Gastrocnemius medialis (tissue), 4 donors: ENCODE data around the gene LAMA1.

Experiments used
- POLR2A ChIP-seq, 2 donors: fragments of 450-650 bp; IDR thresholded peaks; one replicate each; pipeline ENCODE4 v1.6.1; 2017; ENCODE audit warnings: antibody characterized with exemption in 2 of 2, mild to moderate bottlenecking in 2 of 2, moderate library complexity in 2 of 2
- TF ChIP-seq, protein P1 (sequence below), 5 experiments: fragments of 450-650 bp in 3 of 5; fragments of 200-600 bp in 2 of 5; sonication (generic) in 2 of 5; IDR thresholded peaks in 4 of 5; conservative IDR thresholded peaks in 1 of 5; 1 replicate in 4 of 5; 2 replicates in 1 of 5; pipeline ENCODE4 v1.5.1; 2016 to 2019; ENCODE audit warnings: antibody characterized with exemption in 5 of 5, mild to moderate bottlenecking in 3 of 5, moderate library complexity in 3 of 5

DNA sequence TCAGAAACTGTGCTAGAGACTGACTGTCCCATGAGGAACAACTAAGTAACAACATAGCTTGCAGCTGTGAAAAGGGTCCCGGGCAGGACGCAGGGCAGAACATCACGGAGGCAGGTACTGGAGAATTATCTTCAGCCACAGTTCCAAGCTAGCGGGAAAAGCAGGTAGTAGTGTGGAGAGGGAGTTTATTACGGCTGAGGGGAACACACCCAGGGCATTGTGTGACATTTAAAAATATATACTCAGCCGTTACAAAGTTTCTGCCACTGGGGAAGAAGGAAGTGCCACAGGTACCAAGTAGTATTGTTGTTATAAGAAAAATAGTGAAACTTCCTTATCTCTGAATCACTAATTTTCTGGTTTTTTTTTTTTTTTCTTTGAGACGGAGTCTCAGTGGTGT is 179.6 kb downstream of the LAMA1 start:
- no peak for TF ChIP-seq POLR2A (IDR thresholded peaks at IDR 0.05)
- TF ChIP-seq, protein P1, sequence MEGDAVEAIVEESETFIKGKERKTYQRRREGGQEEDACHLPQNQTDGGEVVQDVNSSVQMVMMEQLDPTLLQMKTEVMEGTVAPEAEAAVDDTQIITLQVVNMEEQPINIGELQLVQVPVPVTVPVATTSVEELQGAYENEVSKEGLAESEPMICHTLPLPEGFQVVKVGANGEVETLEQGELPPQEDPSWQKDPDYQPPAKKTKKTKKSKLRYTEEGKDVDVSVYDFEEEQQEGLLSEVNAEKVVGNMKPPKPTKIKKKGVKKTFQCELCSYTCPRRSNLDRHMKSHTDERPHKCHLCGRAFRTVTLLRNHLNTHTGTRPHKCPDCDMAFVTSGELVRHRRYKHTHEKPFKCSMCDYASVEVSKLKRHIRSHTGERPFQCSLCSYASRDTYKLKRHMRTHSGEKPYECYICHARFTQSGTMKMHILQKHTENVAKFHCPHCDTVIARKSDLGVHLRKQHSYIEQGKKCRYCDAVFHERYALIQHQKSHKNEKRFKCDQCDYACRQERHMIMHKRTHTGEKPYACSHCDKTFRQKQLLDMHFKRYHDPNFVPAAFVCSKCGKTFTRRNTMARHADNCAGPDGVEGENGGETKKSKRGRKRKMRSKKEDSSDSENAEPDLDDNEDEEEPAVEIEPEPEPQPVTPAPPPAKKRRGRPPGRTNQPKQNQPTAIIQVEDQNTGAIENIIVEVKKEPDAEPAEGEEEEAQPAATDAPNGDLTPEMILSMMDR (IDR thresholded peaks at IDR 0.05 in 4 of 5, conservative IDR thresholded peaks at IDR 0.05 in 1 of 5), result no peak
